HG03135 (cell line): ENCODE results near the gene GPR158.

ENCODE experiments used
- ATAC-seq: cut with Tn5 transposase; IDR thresholded peaks from one replicate; pipeline ENCODE4 v1.9.1; 2021; ENCODE audit warnings: mild to moderate bottlenecking, moderate library complexity; ENCODE audit not compliant: unreplicated experiment

The GPR158 gene

DNA sequence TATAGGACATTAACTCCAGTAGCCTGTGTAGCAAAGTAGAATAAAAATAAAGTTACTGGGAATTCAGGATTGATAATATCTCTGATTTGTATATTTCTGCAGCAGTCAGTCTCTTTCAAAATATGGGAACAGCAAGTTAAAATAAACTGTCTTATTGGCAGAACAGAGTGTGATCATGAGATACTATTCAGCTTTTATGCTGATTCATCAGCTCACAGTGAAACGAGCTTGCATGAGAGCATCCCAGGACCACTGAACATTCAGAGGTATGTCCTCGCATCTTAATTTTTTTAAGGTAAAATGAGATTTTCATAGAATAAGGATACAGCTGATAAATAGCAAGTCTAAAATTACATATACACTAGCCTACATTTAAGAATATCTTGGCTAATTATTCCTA is 476.7 kb downstream of the GPR158 start:
- no peak for ATAC-seq
